H1 (cell line): Measurements from ENCODE around the gene NRXN3. TPM values are rescaled to one million over a fixed set of nuclear protein-coding genes. Genes with fewer than 3 reads are reported as not detected.

ENCODE experiments used
- CTCF ChIA-PET: fragments of 300-600 bp; sonication (Branson Sonifier 250); formaldehyde crosslinking; loops from one replicate; lab custom pipeline; 2021; ENCODE audit not compliant: partially characterized antibody; lab: Charles Lee
- POLR2A ChIA-PET: fragments of 300-600 bp; sonication (Branson Sonifier 250); formaldehyde crosslinking; loops from one replicate; lab custom pipeline; 2021; ENCODE audit warnings: inconsistent platforms; ENCODE audit not compliant: partially characterized antibody; lab: Charles Lee
- DNase-seq, 2 experiments: peaks; one replicate each; pipeline versions ENCODE4 v3.0.0 to v3.0.0-alpha.2; 2010 to 2022; ENCODE audit warnings: low spot score in 2 of 2, low read depth in 1 of 2, mixed read lengths in 1 of 2
- FAIRE-seq: peaks from 2 replicates; lab custom pipeline; 2011; peaks lifted over from hg19 to GRCh38; lab: Jason Lieb, UNC
- H2AFZ ChIP-seq: 2 replicates; pipeline ENCODE4 v1.8.1; 2012; ENCODE audit warnings: low read length, inconsistent platforms
- H2AK5ac ChIP-seq: 2 replicates; pipeline ENCODE4 v1.6.1; 2013; ENCODE audit warnings: low read depth, low read length
- H2BK120ac ChIP-seq: replicated peaks from 2 replicates; pipeline ENCODE3; 2013; ENCODE audit warnings: low read depth, low read length, inconsistent platforms
- H2BK12ac ChIP-seq: 2 replicates; pipeline ENCODE4 v1.6.1; 2013; ENCODE audit warnings: low read depth, low read length
- H2BK15ac ChIP-seq: 2 replicates; pipeline ENCODE4 v1.6.1; 2013; ENCODE audit warnings: low read length
- H2BK20ac ChIP-seq: 2 replicates; pipeline ENCODE4 v1.6.1; 2013; ENCODE audit warnings: low read length
- H2BK5ac ChIP-seq: 2 replicates; pipeline ENCODE4 v1.6.1; 2013; ENCODE audit warnings: low read depth, low read length
- H3K14ac ChIP-seq: 2 replicates; pipeline ENCODE4 v1.6.1; 2013; ENCODE audit warnings: inconsistent platforms; ENCODE audit not compliant: insufficient read length
- H3K18ac ChIP-seq: 2 replicates; pipeline ENCODE4 v1.6.1; 2013; ENCODE audit warnings: low read length; ENCODE audit errors: extremely low read depth
- H3K23ac ChIP-seq: 2 replicates; pipeline ENCODE4 v1.6.1; 2013; ENCODE audit warnings: inconsistent platforms; ENCODE audit not compliant: insufficient read length
- H3K23me2 ChIP-seq: 2 replicates; pipeline ENCODE4 v1.6.1; 2013; ENCODE audit warnings: low read depth, low read length
- H3K27ac ChIP-seq: 2 replicates; pipeline ENCODE4 v1.6.1; 2011; ENCODE audit warnings: low read depth, low read length, inconsistent platforms
- H3K27me3 ChIP-seq, 4 experiments: replicated peaks in 1 of 4; 1 replicate in 1 of 4; 2 replicates in 3 of 4; pipeline versions ENCODE4 v1.6.1 to v1.8.1; 2011 to 2013; ENCODE audit warnings: low read length in 3 of 4, mild to moderate bottlenecking in 3 of 4, inconsistent platforms in 2 of 4, mixed read lengths in 2 of 4, moderate library complexity in 1 of 4; ENCODE audit not compliant: control insufficient read depth in 3 of 4, insufficient read depth in 3 of 4; ENCODE audit errors: extremely low read depth in 1 of 4
- H3K36me3 ChIP-seq, 4 experiments: 2 replicates each; pipeline versions ENCODE4 v1.6.1 to v1.8.1; 2011 to 2013; ENCODE audit warnings: mild to moderate bottlenecking in 4 of 4, low read length in 3 of 4, moderate library complexity in 2 of 4, control low read depth in 1 of 4, inconsistent platforms in 1 of 4; ENCODE audit not compliant: insufficient read depth in 4 of 4, control insufficient read depth in 2 of 4
- H3K4ac ChIP-seq: replicated peaks from 2 replicates; pipeline ENCODE3; 2013; ENCODE audit warnings: low read length, low read depth, mixed read lengths, inconsistent platforms; ENCODE audit not compliant: insufficient read length
- H3K4me1 ChIP-seq, 4 experiments: replicated peaks in 1 of 4; 1 replicate in 1 of 4; 2 replicates in 3 of 4; pipeline versions ENCODE4 v1.6.1 to v1.8.1; 2011 to 2013; ENCODE audit warnings: low read length in 3 of 4, inconsistent platforms in 2 of 4, mixed read lengths in 1 of 4; ENCODE audit not compliant: insufficient read depth in 4 of 4, control insufficient read depth in 3 of 4
- H3K4me2 ChIP-seq, 2 experiments: 2 replicates each; pipeline versions ENCODE4 v1.6.1 to v1.8.1; 2011 to 2013; ENCODE audit warnings: low read depth in 2 of 2, low read length in 2 of 2, control low read depth in 1 of 2, inconsistent platforms in 1 of 2, mild to moderate bottlenecking in 1 of 2; ENCODE audit not compliant: insufficient read depth in 1 of 2
- H3K4me3 ChIP-seq, 4 experiments: fragments of 200-600, 300-600 bp in 1 of 4; sonication (generic), shearing (Covaris generic), sonication (Bioruptor Twin) in 1 of 4; 2 replicates each; pipeline versions ENCODE4 v1.5.1 to v1.8.1; 2011 to 2016; ENCODE audit warnings: low read length in 4 of 4, low read depth in 3 of 4, control low read depth in 2 of 4, inconsistent platforms in 2 of 4, mild to moderate bottlenecking in 2 of 4, mixed read lengths in 1 of 4, moderate library complexity in 1 of 4; ENCODE audit not compliant: insufficient read depth in 2 of 4; ENCODE audit errors: extremely low read depth in 1 of 4
- H3K56ac ChIP-seq: replicated peaks from 2 replicates; pipeline ENCODE3; 2013; ENCODE audit warnings: low read depth, mild to moderate bottlenecking, mixed read lengths, low read length, inconsistent platforms; ENCODE audit not compliant: insufficient read length
- H3K79me1 ChIP-seq: 2 replicates; pipeline ENCODE4 v1.6.1; 2013; ENCODE audit warnings: low read depth, low read length, control low read depth
- H3K79me2 ChIP-seq, 2 experiments: 2 replicates each; pipeline versions ENCODE4 v1.6.1 to v1.8.1; 2012 to 2013; ENCODE audit warnings: low read length in 2 of 2, mild to moderate bottlenecking in 2 of 2, inconsistent platforms in 1 of 2; ENCODE audit not compliant: insufficient read depth in 2 of 2, control insufficient read depth in 1 of 2
- H3K9ac ChIP-seq, 4 experiments: replicated peaks in 1 of 4; 1 replicate in 1 of 4; 2 replicates in 3 of 4; pipeline versions ENCODE4 v1.6.1 to v1.8.1; 2011 to 2013; ENCODE audit warnings: low read depth in 3 of 4, low read length in 3 of 4, control low read depth in 2 of 4, mild to moderate bottlenecking in 2 of 4, moderate library complexity in 2 of 4, inconsistent platforms in 1 of 4; ENCODE audit errors: extremely low read depth in 1 of 4
- H3K9me3 ChIP-seq, 2 experiments: 2 replicates each; pipeline versions ENCODE4 v1.6.1 to v1.8.1; 2012 to 2013; ENCODE audit warnings: mild to moderate bottlenecking in 2 of 2, moderate library complexity in 2 of 2, control low read depth in 1 of 2, inconsistent platforms in 1 of 2, low read depth in 1 of 2, low read length in 1 of 2, mixed read lengths in 1 of 2; ENCODE audit not compliant: insufficient read depth in 2 of 2
- H4K20me1 ChIP-seq, 2 experiments: replicated peaks in 1 of 2; 2 replicates each; pipeline versions ENCODE3 to v1.8.1; 2011 to 2013; ENCODE audit warnings: inconsistent platforms in 2 of 2, low read length in 2 of 2, mild to moderate bottlenecking in 1 of 2; ENCODE audit not compliant: insufficient read depth in 2 of 2, control insufficient read depth in 1 of 2
- H4K5ac ChIP-seq: 2 replicates; pipeline ENCODE4 v1.6.1; 2013; ENCODE audit warnings: low read length, low read depth, mixed read lengths, inconsistent platforms; ENCODE audit not compliant: insufficient read length
- H4K8ac ChIP-seq: 2 replicates; pipeline ENCODE4 v1.8.0; 2013; ENCODE audit warnings: mild to moderate bottlenecking, moderate library complexity, low read length, inconsistent platforms; ENCODE audit not compliant: insufficient read depth; ENCODE audit errors: extremely low read depth
- H4K91ac ChIP-seq: replicated peaks from 2 replicates; pipeline ENCODE3; 2013; ENCODE audit warnings: low read length, mixed read lengths, inconsistent platforms; ENCODE audit not compliant: insufficient read length
- ASH2L ChIP-seq: fragments of 200-600, 300-600 bp; sonication (generic); IDR thresholded peaks from one replicate; pipeline ENCODE4 v1.7.1; 2017; ENCODE audit warnings: low read length
- BACH1 ChIP-seq: IDR thresholded peaks from 2 replicates; pipeline ENCODE4 v1.6.1; 2012; ENCODE audit warnings: low read length, improper control_type of control experiment
- BCL11A ChIP-seq, 2 experiments: IDR thresholded peaks; one replicate each; pipeline ENCODE4 v1.6.1; 2011; ENCODE audit warnings: low read depth in 2 of 2, low read length in 2 of 2, mild to moderate bottlenecking in 2 of 2
- CBX5 ChIP-seq: fragments of 300-800, 300-1000 bp; sonication (generic); IDR thresholded peaks from 2 replicates; pipeline ENCODE4 v1.7.1; 2016; ENCODE audit warnings: antibody characterized with exemption, low read length, low read depth
- EGR1 ChIP-seq: IDR thresholded peaks from 2 replicates; pipeline ENCODE4 v1.6.1; 2011; ENCODE audit warnings: low read depth, low read length, borderline replicate concordance
- HDAC6 ChIP-seq: IDR thresholded peaks from one replicate; pipeline ENCODE4 v1.7.1; 2012; ENCODE audit warnings: low read depth, mild to moderate bottlenecking, inconsistent platforms, low read length, moderate library complexity
- KDM4A ChIP-seq: IDR thresholded peaks from one replicate; pipeline ENCODE4 v1.7.1; 2012; ENCODE audit warnings: low read depth, mild to moderate bottlenecking, moderate library complexity, low read length, inconsistent platforms; ENCODE audit not compliant: severe bottlenecking
- POLR2A ChIP-seq, 2 experiments: IDR thresholded peaks; 1 replicate in 1 of 2; 2 replicates in 1 of 2; pipeline ENCODE4 v1.6.1; 2011; ENCODE audit warnings: low read depth in 2 of 2, low read length in 2 of 2, mild to moderate bottlenecking in 2 of 2; ENCODE audit errors: control extremely low read depth in 1 of 2
- RXRA ChIP-seq: IDR thresholded peaks from 2 replicates; pipeline ENCODE4 v1.6.1; 2011; ENCODE audit warnings: low read depth, mild to moderate bottlenecking, low read length, moderate library complexity; ENCODE audit not compliant: insufficient read depth
- SAP30 ChIP-seq: fragments of 300-600 bp; sonication (generic); IDR thresholded peaks from 2 replicates; pipeline ENCODE4 v1.7.1; 2012; ENCODE audit warnings: low read length, moderate library complexity, mild to moderate bottlenecking, inconsistent platforms; ENCODE audit not compliant: insufficient read depth, insufficient replicate concordance
- SP1 ChIP-seq: IDR thresholded peaks from 2 replicates; pipeline ENCODE4 v1.6.1; 2011; ENCODE audit warnings: low read depth, low read length
- TEAD4 ChIP-seq: IDR thresholded peaks from 2 replicates; pipeline ENCODE4 v1.6.1; 2012; ENCODE audit warnings: low read depth, low read length, inconsistent platforms, mixed read lengths
- USF2 ChIP-seq: IDR thresholded peaks from 2 replicates; pipeline ENCODE4 v1.6.1; 2011; ENCODE audit warnings: low read length, improper control_type of control experiment
- YY1 ChIP-seq: IDR thresholded peaks from 2 replicates; pipeline ENCODE4 v1.6.1; 2011; ENCODE audit warnings: low read depth, mild to moderate bottlenecking, low read length
- WGBS, 2 experiments: shearing (Covaris generic) in 1 of 2; methylation state at CpG; one replicate each; pipeline versions ENCODE4 v1.1.6 to v1.1.7; 2013 to 2015; ENCODE audit warnings: low lambda C conversion rate in 2 of 2, mixed read lengths in 2 of 2, inconsistent platforms in 1 of 2, low coverage in 1 of 2, missing lambda C conversion rate in 1 of 2; ENCODE audit not compliant: insufficient replicate concordance in 2 of 2, insufficient coverage in 1 of 2, insufficient read length in 1 of 2; ENCODE audit errors: extremely low coverage in 1 of 2, missing lambda C conversion rate in 1 of 2; 5-methylcytosine and 5-hydroxymethylcytosine counted together
- polyA plus RNA-seq, 7 experiments: library from polyadenylated mRNA; depleted of rRNA in 3 of 7; stranded (reverse) in 5 of 7; unstranded in 2 of 7; fragments of >200 nt in 5 of 7; fragments of 200-250 nt in 2 of 7; gene quantifications; 1 replicate in 5 of 7; 2 replicates in 1 of 7; 4 replicates in 1 of 7; pipeline versions ENCODE4 v1.2.1 to v1.2.3, GENCODE V29; 2011 to 2013; ENCODE audit warnings: missing spikeins in 2 of 7, mixed read lengths in 2 of 7
- total RNA-seq: library from RNA; stranded (reverse); fragmentation: NEBNext Ultra II Directional; extraction: Animal tissue kit (Norgen Biotek cat#: 25700); gene quantifications from 2 replicates; pipeline ENCODE4 v1.2.1, GENCODE V29; 2021

Gene NRXN3
- total and polyA plus RNA-seq, 2 of the 8 experiments (the other 6 are each of a cell fraction or from before 2014, with no cell fraction given), result 2.6 to 4.1 TPM

DNA sequence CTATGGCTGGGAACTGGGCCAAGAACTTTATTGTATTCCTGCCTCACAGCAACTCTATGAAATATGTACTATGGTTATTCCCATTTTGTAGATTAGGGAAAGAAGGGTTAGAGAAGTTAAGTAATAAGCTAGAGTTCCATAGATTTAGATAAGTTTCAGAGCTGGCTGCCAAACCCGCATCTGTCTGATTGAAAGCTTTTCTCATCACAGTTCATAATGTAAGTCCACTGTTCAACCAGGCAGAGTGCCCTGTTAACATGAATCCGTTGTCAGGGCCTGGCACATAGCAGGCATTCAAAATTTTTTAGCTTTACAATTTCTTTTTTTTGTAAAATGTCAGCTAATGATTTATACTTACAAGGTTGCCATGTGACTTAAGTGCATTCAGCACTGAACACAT, 467.3 kb downstream of the NRXN3 start:
- H3K14ac ChIP-seq, result no peak overlapping the region
- no peak for FAIRE-seq
- no peak overlapping the region for H2BK5ac ChIP-seq
- DNase-seq, result no peak
- no peaks in the 10 kb centered on the region for H3K36me3 ChIP-seq
- ChIA-PET CTCF (interaction anchor here (1.0 to 1.5 kb wide), 4 partner anchors 13 to 211 kb away, joined by 3 to 4 read pairs (median 3); no protein-coding TSS in a partner anchor), POLR2A (no interaction called here)
- H3K4ac ChIP-seq, result no peak overlapping the region
- no peak overlapping the region for H3K9ac ChIP-seq
- H3K4me1 ChIP-seq, result peaks cover 0 to 11% (median 4%) of the 10 kb centered on the region in 4 experiments; a peak in 2 of 7 replicates
- H3K27me3 ChIP-seq, result peaks cover 0 to 2% (median 0%) of the 10 kb centered on the region in 4 experiments; a peak in 1 of 7 replicates
- H4K8ac ChIP-seq, result no peak overlapping the region
- no peak overlapping the region for H3K18ac ChIP-seq
- no peak overlapping the region for H3K23ac ChIP-seq
- no peak overlapping the region for H2BK120ac ChIP-seq
- H3K9me3 ChIP-seq, result no peaks in the 10 kb centered on the region
- H3K79me1 ChIP-seq, result no peaks in the 10 kb centered on the region
- no peak overlapping the region for H2BK20ac ChIP-seq
- H3K4me3 ChIP-seq, result no peak overlapping the region
- no peaks in the 10 kb centered on the region for H3K79me2 ChIP-seq
- H2BK12ac ChIP-seq, result no peak overlapping the region
- H3K27ac ChIP-seq, result no peak overlapping the region
- no peak overlapping the region for H2AFZ ChIP-seq
- no peak overlapping the region for H2BK15ac ChIP-seq
- H3K4me2 ChIP-seq, result no peak overlapping the region
- H4K20me1 ChIP-seq, result no peaks in the 10 kb centered on the region
- WGBS, 2 experiments, result 92% methylated on average over 2 of the region's 2 CpGs; no CpG with 5 or more reads in 1 of the 2 experiments
- H3K23me2 ChIP-seq, result no peaks in the 10 kb centered on the region
- no peak overlapping the region for H4K91ac ChIP-seq
- no peak overlapping the region for H2AK5ac ChIP-seq
- no peak overlapping the region for H3K56ac ChIP-seq
- H4K5ac ChIP-seq, result no peak overlapping the region
- TF ChIP-seq RXRA, result no peak
- TF ChIP-seq SAP30, result no peak
- no peak for TF ChIP-seq SP1
- no peak for TF ChIP-seq HDAC6
- TF ChIP-seq POLR2A (IDR thresholded peaks at IDR 0.05; ENCODE audit: control extremely low read depth in 1 of 2, low read depth in 2 of 2, low read length in 2 of 2), result no peak
- TF ChIP-seq YY1, result no peak
- no peak for TF ChIP-seq TEAD4
- no peak for TF ChIP-seq KDM4A
- TF ChIP-seq EGR1, result no peak
- no peak for TF ChIP-seq BACH1
- TF ChIP-seq USF2, result no peak
- TF ChIP-seq BCL11A (IDR thresholded peaks at IDR 0.05; ENCODE audit: low read depth in 2 of 2, low read length in 2 of 2), result no peak
- no peak for TF ChIP-seq ASH2L
- TF ChIP-seq CBX5, result no peak
